Body of pancreas (tissue), 4 donors: ENCODE results near the gene RIPK4.

ENCODE experiments used
- POLR2A ChIP-seq, 3 donors: fragments of 450-650 bp; IDR thresholded peaks; one replicate each; pipeline ENCODE4 v1.6.1; 2016; ENCODE audit warnings: antibody characterized with exemption in 3 of 3, mild to moderate bottlenecking in 2 of 3
- TF ChIP-seq, protein P1 (sequence below), 7 experiments: fragments of 450-650 bp in 4 of 7; fragments of 200-600 bp in 3 of 7; sonication (generic) in 3 of 7; IDR thresholded peaks; one replicate each; pipeline ENCODE4 v1.5.1; 2016 to 2019; ENCODE audit warnings: antibody characterized with exemption in 7 of 7

DNA sequence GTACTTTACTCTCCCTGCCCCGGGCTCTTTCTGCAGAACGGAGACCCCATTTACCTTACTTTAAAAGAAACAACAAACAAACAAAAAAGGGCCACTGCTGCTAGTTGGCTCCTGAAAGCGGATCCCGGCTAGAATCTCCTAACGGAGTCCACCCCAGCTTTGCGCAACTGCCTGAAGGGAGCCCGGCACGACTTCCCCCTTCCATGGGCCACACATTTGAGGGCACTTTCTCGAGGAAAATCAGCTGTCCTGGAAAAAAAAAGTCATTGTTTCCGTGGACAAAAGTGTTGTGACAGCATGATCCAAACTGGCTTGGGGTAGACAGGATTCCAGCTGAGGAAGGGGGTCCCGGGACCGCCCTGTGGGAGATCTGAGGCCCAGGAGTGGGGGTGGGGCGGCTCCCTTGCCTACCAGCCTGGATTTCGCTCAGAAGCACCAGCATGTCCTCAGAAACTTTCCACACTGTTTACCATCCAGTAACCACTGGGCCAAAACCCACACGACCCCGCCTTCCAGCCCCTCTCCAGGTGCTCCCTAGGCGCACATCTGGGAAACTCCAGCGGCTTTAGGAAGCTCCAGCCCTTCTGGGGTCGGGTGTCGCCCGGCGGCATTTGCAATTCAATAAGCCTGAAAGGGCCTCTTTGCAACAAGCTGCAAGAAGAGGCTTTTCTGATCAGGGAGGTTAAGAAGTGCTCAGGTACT lies 4.8 kb downstream of the RIPK4 start:
- TF ChIP-seq, protein P1, sequence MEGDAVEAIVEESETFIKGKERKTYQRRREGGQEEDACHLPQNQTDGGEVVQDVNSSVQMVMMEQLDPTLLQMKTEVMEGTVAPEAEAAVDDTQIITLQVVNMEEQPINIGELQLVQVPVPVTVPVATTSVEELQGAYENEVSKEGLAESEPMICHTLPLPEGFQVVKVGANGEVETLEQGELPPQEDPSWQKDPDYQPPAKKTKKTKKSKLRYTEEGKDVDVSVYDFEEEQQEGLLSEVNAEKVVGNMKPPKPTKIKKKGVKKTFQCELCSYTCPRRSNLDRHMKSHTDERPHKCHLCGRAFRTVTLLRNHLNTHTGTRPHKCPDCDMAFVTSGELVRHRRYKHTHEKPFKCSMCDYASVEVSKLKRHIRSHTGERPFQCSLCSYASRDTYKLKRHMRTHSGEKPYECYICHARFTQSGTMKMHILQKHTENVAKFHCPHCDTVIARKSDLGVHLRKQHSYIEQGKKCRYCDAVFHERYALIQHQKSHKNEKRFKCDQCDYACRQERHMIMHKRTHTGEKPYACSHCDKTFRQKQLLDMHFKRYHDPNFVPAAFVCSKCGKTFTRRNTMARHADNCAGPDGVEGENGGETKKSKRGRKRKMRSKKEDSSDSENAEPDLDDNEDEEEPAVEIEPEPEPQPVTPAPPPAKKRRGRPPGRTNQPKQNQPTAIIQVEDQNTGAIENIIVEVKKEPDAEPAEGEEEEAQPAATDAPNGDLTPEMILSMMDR (IDR thresholded peaks at IDR 0.05) = no peak
- TF ChIP-seq POLR2A (IDR thresholded peaks at IDR 0.05) = peak in 1 of 3 donors; percentile 12
